ENCODE results near the gene AK6.

DNA sequence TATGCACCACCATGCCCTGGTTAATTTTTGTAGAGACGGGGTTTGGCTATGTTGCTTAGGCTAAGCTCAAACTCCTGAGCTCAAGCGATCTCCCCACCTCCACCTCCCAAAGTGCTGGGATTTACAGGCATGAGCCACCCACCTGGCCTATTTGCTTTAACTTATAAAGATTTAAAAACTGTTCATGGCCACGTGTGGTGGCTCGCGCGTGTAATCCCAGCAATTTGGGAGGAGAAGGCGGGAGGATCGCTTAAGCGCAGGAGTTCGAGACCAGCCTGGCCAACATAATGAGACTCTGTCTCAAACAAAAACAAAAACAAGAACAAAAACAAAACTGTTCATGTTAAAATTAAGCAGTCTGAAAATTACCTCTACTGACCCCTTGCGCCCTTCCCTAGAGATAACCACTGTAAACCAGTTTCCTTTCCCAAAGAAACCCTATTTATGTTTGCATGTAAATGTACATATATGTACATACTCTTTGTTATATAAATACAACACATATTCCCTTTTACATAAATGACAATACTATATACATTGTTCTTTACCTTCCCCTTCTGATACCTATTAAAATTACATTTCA is 1.5 kb downstream of the AK6 start:
- no peak for TF ChIP-seq CTCF (IDR thresholded peaks at IDR 0.05)
- no peak for TF ChIP-seq POLR2A (IDR thresholded peaks at IDR 0.05)
- no peak for TF ChIP-seq POLR2AphosphoS5 (IDR thresholded peaks at IDR 0.05)
